ENCODE data around the gene ECE2.

DNA sequence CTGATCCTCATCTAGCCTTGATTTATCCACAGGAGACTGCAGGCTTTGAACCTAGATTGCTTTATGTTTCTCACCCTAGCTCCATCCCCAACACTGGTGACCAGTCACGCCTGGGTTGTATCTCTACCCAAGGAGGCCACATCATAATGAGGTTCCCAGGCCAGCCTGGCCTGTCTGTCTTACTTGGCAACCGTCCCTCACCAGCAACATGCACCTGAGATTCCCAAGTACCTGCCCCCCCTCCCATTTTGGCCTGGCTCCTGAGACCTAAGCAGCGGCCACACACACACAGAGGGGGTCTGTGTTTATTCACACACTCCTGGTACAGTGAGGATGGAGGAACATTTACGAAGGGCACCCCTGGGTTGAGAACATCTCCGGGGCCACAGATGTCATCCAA, 16.9 kb upstream of the ECE2 start:
- TF ChIP-seq, protein P1, sequence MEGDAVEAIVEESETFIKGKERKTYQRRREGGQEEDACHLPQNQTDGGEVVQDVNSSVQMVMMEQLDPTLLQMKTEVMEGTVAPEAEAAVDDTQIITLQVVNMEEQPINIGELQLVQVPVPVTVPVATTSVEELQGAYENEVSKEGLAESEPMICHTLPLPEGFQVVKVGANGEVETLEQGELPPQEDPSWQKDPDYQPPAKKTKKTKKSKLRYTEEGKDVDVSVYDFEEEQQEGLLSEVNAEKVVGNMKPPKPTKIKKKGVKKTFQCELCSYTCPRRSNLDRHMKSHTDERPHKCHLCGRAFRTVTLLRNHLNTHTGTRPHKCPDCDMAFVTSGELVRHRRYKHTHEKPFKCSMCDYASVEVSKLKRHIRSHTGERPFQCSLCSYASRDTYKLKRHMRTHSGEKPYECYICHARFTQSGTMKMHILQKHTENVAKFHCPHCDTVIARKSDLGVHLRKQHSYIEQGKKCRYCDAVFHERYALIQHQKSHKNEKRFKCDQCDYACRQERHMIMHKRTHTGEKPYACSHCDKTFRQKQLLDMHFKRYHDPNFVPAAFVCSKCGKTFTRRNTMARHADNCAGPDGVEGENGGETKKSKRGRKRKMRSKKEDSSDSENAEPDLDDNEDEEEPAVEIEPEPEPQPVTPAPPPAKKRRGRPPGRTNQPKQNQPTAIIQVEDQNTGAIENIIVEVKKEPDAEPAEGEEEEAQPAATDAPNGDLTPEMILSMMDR (conservative IDR thresholded peaks at IDR 0.05; ENCODE audit: low read length) = no peak
- TF ChIP-seq EZH2phosphoT487 (IDR thresholded peaks at IDR 0.05; ENCODE audit: borderline replicate concordance, low read depth, low read length) = no peak

Data from OCI-LY7 (cell line).